ENCODE results near the gene SPC24.
"Not testable (repeated sequence)": the region's sequence is repeated elsewhere in the genome, so short reads cannot be mapped to it uniquely, and the experiment has no call there.

DNA sequence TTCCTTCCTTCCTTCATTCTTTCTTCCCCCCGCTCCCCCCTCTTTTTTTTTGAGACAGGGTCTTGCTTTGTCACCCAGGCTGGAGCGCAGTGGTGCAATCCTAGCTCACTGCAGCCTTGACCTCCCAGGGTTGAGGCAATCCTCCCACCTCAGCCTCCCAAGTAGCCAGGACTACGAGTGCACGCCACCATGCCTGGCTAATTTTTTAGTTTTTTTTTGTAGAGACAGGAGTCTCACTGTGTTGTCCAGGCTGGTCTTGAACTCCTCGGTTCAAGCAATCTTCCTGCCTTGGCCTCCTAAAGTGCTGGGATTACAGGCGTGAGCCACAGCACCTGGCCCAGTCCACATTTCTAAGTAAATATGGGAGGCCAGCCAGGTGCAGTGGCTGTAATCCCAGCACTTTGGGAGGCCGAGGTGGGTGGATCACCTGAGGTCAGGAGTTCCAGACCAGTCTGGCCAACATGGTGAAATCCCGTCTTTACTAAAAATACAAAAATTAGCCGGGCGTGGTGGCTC lies 15.5 kb downstream of the SPC24 start:
- TF ChIP-seq, protein P1, sequence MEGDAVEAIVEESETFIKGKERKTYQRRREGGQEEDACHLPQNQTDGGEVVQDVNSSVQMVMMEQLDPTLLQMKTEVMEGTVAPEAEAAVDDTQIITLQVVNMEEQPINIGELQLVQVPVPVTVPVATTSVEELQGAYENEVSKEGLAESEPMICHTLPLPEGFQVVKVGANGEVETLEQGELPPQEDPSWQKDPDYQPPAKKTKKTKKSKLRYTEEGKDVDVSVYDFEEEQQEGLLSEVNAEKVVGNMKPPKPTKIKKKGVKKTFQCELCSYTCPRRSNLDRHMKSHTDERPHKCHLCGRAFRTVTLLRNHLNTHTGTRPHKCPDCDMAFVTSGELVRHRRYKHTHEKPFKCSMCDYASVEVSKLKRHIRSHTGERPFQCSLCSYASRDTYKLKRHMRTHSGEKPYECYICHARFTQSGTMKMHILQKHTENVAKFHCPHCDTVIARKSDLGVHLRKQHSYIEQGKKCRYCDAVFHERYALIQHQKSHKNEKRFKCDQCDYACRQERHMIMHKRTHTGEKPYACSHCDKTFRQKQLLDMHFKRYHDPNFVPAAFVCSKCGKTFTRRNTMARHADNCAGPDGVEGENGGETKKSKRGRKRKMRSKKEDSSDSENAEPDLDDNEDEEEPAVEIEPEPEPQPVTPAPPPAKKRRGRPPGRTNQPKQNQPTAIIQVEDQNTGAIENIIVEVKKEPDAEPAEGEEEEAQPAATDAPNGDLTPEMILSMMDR (IDR thresholded peaks at IDR 0.05): not testable (repeated sequence)
- not testable (repeated sequence) for TF ChIP-seq POLR2A (IDR thresholded peaks at IDR 0.05)
